ENCODE data around the gene CACNB1.
"Not testable (repeated sequence)": the region's sequence is repeated elsewhere in the genome, so short reads cannot be mapped to it uniquely, and the experiment has no call there.

CACNB1 gene

GRCh38 chr17:39183720-39184119 is 13.7 kb downstream of the CACNB1 start:
- DNase-seq = no peak
- in situ Hi-C loops (cut with MboI; ENCODE audit: low pct_unique_long_range_greater_than_20kb, low sequenced_read_pairs) = no loop called here

GRCh38 chr17:39183045-39183444 is 14.4 kb downstream of the CACNB1 start:
- in situ Hi-C loops (cut with MboI; ENCODE audit: low pct_unique_long_range_greater_than_20kb, low sequenced_read_pairs) = no loop called here
- no peak for DNase-seq

- in situ Hi-C loops (cut with MboI; ENCODE audit: low pct_unique_long_range_greater_than_20kb, low sequenced_read_pairs) = no loop called here
- no peak for DNase-seq
Measured at GRCh38 chr17:39181303-39181702, 16.2 kb downstream of the CACNB1 start.

- in situ Hi-C loops (cut with MboI; ENCODE audit: low pct_unique_long_range_greater_than_20kb, low sequenced_read_pairs) = no loop called here
- DNase-seq = no peak
Measured at GRCh38 chr17:39178536-39178935, 18.9 kb downstream of the CACNB1 start.

- no peak for DNase-seq
- in situ Hi-C loops (cut with MboI; ENCODE audit: low pct_unique_long_range_greater_than_20kb, low sequenced_read_pairs) = no loop called here
Measured at GRCh38 chr17:39177256-39177655, 20.2 kb downstream of the CACNB1 start.

- in situ Hi-C loops (cut with MboI; ENCODE audit: low pct_unique_long_range_greater_than_20kb, low sequenced_read_pairs) = no loop called here
- no peak for DNase-seq
Measured at GRCh38 chr17:39175695-39176093, 21.8 kb downstream of the CACNB1 start.

GRCh38 chr17:39174920-39175694 is 22.4 kb downstream of the CACNB1 start:
- in situ Hi-C loops (cut with MboI; ENCODE audit: low pct_unique_long_range_greater_than_20kb, low sequenced_read_pairs) = loop anchor here (25.0 kb wide), 1 partner anchor 188 kb away; no protein-coding TSS in a partner anchor
- peak; percentile 77 for DNase-seq

GRCh38 chr17:39173526-39174274 is 23.8 kb downstream of the CACNB1 start:
- DNase-seq = no peak
- in situ Hi-C loops (cut with MboI; ENCODE audit: low pct_unique_long_range_greater_than_20kb, low sequenced_read_pairs) = loop anchor here (25.0 kb wide), 1 partner anchor 186 kb away; no protein-coding TSS in a partner anchor

GRCh38 chr17:39173080-39173479 is 24.4 kb downstream of the CACNB1 start:
- in situ Hi-C loops (cut with MboI; ENCODE audit: low pct_unique_long_range_greater_than_20kb, low sequenced_read_pairs) = loop anchor here (25.0 kb wide), 1 partner anchor 186 kb away; no protein-coding TSS in a partner anchor
- no peak for DNase-seq

GRCh38 chr17:39171933-39172332 is 25.5 kb downstream of the CACNB1 start:
- in situ Hi-C loops (cut with MboI; ENCODE audit: low pct_unique_long_range_greater_than_20kb, low sequenced_read_pairs) = loop anchor here (25.0 kb wide), 1 partner anchor 185 kb away; no protein-coding TSS in a partner anchor
- no peak for DNase-seq

- no peak for DNase-seq
- in situ Hi-C loops (cut with MboI; ENCODE audit: low pct_unique_long_range_greater_than_20kb, low sequenced_read_pairs) = loop anchor here (25.0 kb wide), 1 partner anchor 183 kb away; no protein-coding TSS in a partner anchor
Measured at GRCh38 chr17:39170558-39170957, 26.9 kb downstream of the CACNB1 start.

- in situ Hi-C loops (cut with MboI; ENCODE audit: low pct_unique_long_range_greater_than_20kb, low sequenced_read_pairs) = loop anchor here (25.0 kb wide), 1 partner anchor 183 kb away; no protein-coding TSS in a partner anchor
- DNase-seq = peak; percentile 53
Measured at GRCh38 chr17:39170109-39170508, 27.4 kb downstream of the CACNB1 start.

- in situ Hi-C loops (cut with MboI; ENCODE audit: low pct_unique_long_range_greater_than_20kb, low sequenced_read_pairs) = loop anchor here (25.0 kb wide), 1 partner anchor 182 kb away; no protein-coding TSS in a partner anchor
- DNase-seq = no peak
Measured at GRCh38 chr17:39169518-39169917, 28.0 kb downstream of the CACNB1 start.

GRCh38 chr17:39169101-39169500 is 28.4 kb downstream of the CACNB1 start:
- in situ Hi-C loops (cut with MboI; ENCODE audit: low pct_unique_long_range_greater_than_20kb, low sequenced_read_pairs) = loop anchor here (25.0 kb wide), 1 partner anchor 182 kb away; no protein-coding TSS in a partner anchor
- DNase-seq = peak; percentile 21

GRCh38 chr17:39168503-39168902 is 29.0 kb downstream of the CACNB1 start:
- in situ Hi-C loops (cut with MboI; ENCODE audit: low pct_unique_long_range_greater_than_20kb, low sequenced_read_pairs) = loop anchor here (25.0 kb wide), 1 partner anchor 181 kb away; no protein-coding TSS in a partner anchor
- not testable (repeated sequence) for DNase-seq

GRCh38 chr17:39167476-39167875 is 30.0 kb downstream of the CACNB1 start:
- DNase-seq = peak; percentile 97

GRCh38 chr17:39166437-39167335 is 30.8 kb downstream of the CACNB1 start:
- in situ Hi-C loops (cut with MboI; ENCODE audit: low pct_unique_long_range_greater_than_20kb, low sequenced_read_pairs) = loop anchor here (25.0 kb wide), 1 partner anchor 179 kb away; no protein-coding TSS in a partner anchor
- DNase-seq = peak; percentile 89

More at GRCh38 chr17:39167476-39167875, 30.0 kb downstream of the CACNB1 start:
- in situ Hi-C loops (cut with MboI; ENCODE audit: low pct_unique_long_range_greater_than_20kb, low sequenced_read_pairs) = loop anchor here (25.0 kb wide), 1 partner anchor 180 kb away; no protein-coding TSS in a partner anchor

- in situ Hi-C loops (cut with MboI; ENCODE audit: low pct_unique_long_range_greater_than_20kb, low sequenced_read_pairs) = loop anchor here (25.0 kb wide), 1 partner anchor 179 kb away; no protein-coding TSS in a partner anchor
- DNase-seq = no peak
Measured at GRCh38 chr17:39165841-39166349, 31.6 kb downstream of the CACNB1 start, which contains the start of gene ARL5C. Gene ARL5C, minus strand, starts transcription at chr17:39166161. Its CDS starts 401 bp downstream, at chr17:39165760.

Measured in KBM-7 (cell line).